Calu3 (cell line): ENCODE measurements around the gene LGR5. TPM values are rescaled to one million over a fixed set of nuclear protein-coding genes. Genes with fewer than 3 reads are reported as not detected.
A peak's percentile ranks its signal among the peaks of the same experiment; 100 is the strongest.

Source experiments
- BruUV-seq: library from RNA; stranded (reverse); fragments of 400-500 nt; replicated peaks from 2 replicates; lab custom pipeline; 2021; lab: Mats Ljungman, UMichigan
- CTCF ChIA-PET: fragments of 300-600 bp; sonication (Branson Sonifier 250); formaldehyde crosslinking; loops from one replicate; lab custom pipeline; 2022; ENCODE audit warnings: antibody characterized with exemption; lab: Charles Lee
- DNase-seq: peaks from one replicate; pipeline ENCODE4 v3.0.0; 2022
- H3K27ac Mint-ChIP-seq: one replicate; pipeline ENCODE4 v1.8.0; 2022; ENCODE audit warnings: mixed read lengths; ENCODE audit not compliant: unreplicated experiment
- H3K27me3 Mint-ChIP-seq: one replicate; pipeline ENCODE4 v1.8.0; 2022; ENCODE audit warnings: mixed read lengths; ENCODE audit not compliant: unreplicated experiment
- H3K36me3 Mint-ChIP-seq: one replicate; pipeline ENCODE4 v1.8.0; 2022; ENCODE audit warnings: mild to moderate bottlenecking, moderate library complexity, mixed read lengths; ENCODE audit not compliant: insufficient read depth, unreplicated experiment
- H3K4me1 Mint-ChIP-seq: one replicate; pipeline ENCODE4 v1.8.0; 2022; ENCODE audit warnings: mild to moderate bottlenecking, low read depth, mixed read lengths; ENCODE audit not compliant: unreplicated experiment
- H3K4me3 Mint-ChIP-seq: one replicate; pipeline ENCODE4 v1.8.0; 2022; ENCODE audit warnings: mild to moderate bottlenecking, low read depth, moderate library complexity, mixed read lengths; ENCODE audit not compliant: unreplicated experiment
- H3K9me3 Mint-ChIP-seq: one replicate; pipeline ENCODE4 v1.8.0; 2022; ENCODE audit warnings: low read depth, mixed read lengths; ENCODE audit not compliant: unreplicated experiment
- CTCF ChIP-seq: fragments of 200-600 bp; IDR thresholded peaks from one replicate; pipeline ENCODE4 v1.8.0; 2022; ENCODE audit warnings: antibody characterized with exemption; ENCODE audit not compliant: unreplicated experiment
- intact Hi-C: fragments of 100-400 bp; cut with micrococcal nuclease; formaldehyde crosslinking; loops from one replicate; pipeline ENCODE4 v1.10.0; 2022; ENCODE audit not compliant: unreplicated experiment
- total RNA-seq: library from RNA; stranded (reverse); gene quantifications from 2 replicates; pipeline ENCODE4 v1.2.3, GENCODE V29; 2022

Gene LGR5
- total RNA-seq, 1 experiment from 2014 or later = 0.09 TPM

- no peak for DNase-seq
- BruUV-seq = no TSS peak
- H3K4me1 Mint-ChIP-seq = peaks cover 9% of the 10 kb centered on the region
- no peak for TF ChIP-seq CTCF
- H3K27me3 Mint-ChIP-seq = peaks cover 3% of the 10 kb centered on the region
- H3K9me3 Mint-ChIP-seq = no peaks in the 10 kb centered on the region
- no peak overlapping the region for H3K27ac Mint-ChIP-seq
- no peak overlapping the region for H3K4me3 Mint-ChIP-seq
- CTCF ChIA-PET = interaction anchor here (0.7 kb wide), 1 partner anchor 279 kb away, joined by 3 read pairs; no protein-coding TSS in a partner anchor
- H3K36me3 Mint-ChIP-seq = no peaks in the 10 kb centered on the region
- intact Hi-C loops = no loop called here
These were observed 139.2 kb downstream of the LGR5 start for GRCh38 chr12:71578694-71579258.

- DNase-seq = peak; percentile 52
- Mint-ChIP-seq H3K4me1 (peaks cover 9% of the 10 kb centered on the region), H3K4me3 (no peak overlapping the region), H3K27me3 (peaks cover 17% of the 10 kb centered on the region), H3K36me3 (no peaks in the 10 kb centered on the region), H3K9me3 (no peaks in the 10 kb centered on the region), H3K27ac (no peak overlapping the region)
- TF ChIP-seq CTCF = no peak
- intact Hi-C loops = no loop called here
- CTCF ChIA-PET = no interaction called here
- BruUV-seq = no TSS peak
These were observed 141.6 kb downstream of the LGR5 start for GRCh38 chr12:71581206-71581605.

GRCh38 chr12:71582925-71583324 is 143.3 kb downstream of the LGR5 start:
- CTCF ChIA-PET = interaction anchor here (1.0 kb wide), 1 partner anchor 54 kb away, joined by 3 read pairs; no protein-coding TSS in a partner anchor
- H3K4me1 Mint-ChIP-seq = peaks cover 9% of the 10 kb centered on the region
- peaks cover 17% of the 10 kb centered on the region for H3K27me3 Mint-ChIP-seq
- no peak overlapping the region for H3K4me3 Mint-ChIP-seq
- H3K9me3 Mint-ChIP-seq = no peaks in the 10 kb centered on the region
- no peak for TF ChIP-seq CTCF
- BruUV-seq = no TSS peak
- H3K27ac Mint-ChIP-seq = no peak overlapping the region
- no peaks in the 10 kb centered on the region for H3K36me3 Mint-ChIP-seq
- no peak for DNase-seq
- intact Hi-C loops = no loop called here

GRCh38 chr12:71584356-71584755 is 144.8 kb downstream of the LGR5 start:
- CTCF ChIA-PET = no interaction called here
- Mint-ChIP-seq H3K9me3 (no peaks in the 10 kb centered on the region), H3K4me3 (no peak overlapping the region), H3K27ac (no peak overlapping the region), H3K27me3 (peaks cover 17% of the 10 kb centered on the region), H3K4me1 (peaks cover 9% of the 10 kb centered on the region), H3K36me3 (no peaks in the 10 kb centered on the region)
- TF ChIP-seq CTCF = no peak
- BruUV-seq = no TSS peak
- intact Hi-C loops = no loop called here
- DNase-seq = no peak
